Adrenal gland (tissue), 12 donors: ENCODE results near the gene ZNF292. TPM values are rescaled to one million over a fixed set of nuclear protein-coding genes. Genes with fewer than 3 reads are reported as not detected.

Experiments used
- DNase-seq, 7 donors: peaks; one replicate each; pipeline ENCODE4 v3.0.0-alpha.2; 2019 to 2020
- H3K27ac ChIP-seq, 5 donors: fragments of 200-600 bp; sonication (generic) in 4 of 5; 1 replicate in 3 of 5; 2 replicates in 2 of 5; pipeline versions ENCODE4 v1.5.1 to v1.8.0; 2016 to 2020; ENCODE audit warnings: mild to moderate bottlenecking in 1 of 5
- H3K27me3 ChIP-seq: fragments of 200-600 bp; 2 replicates; pipeline ENCODE4 v1.8.0; 2021
- H3K36me3 ChIP-seq, 2 donors: fragments of 200-600 bp; replicated peaks in 1 of 2; 1 replicate in 1 of 2; 2 replicates in 1 of 2; pipeline versions ENCODE4 v1.5.1 to v1.8.0; 2018 to 2022
- H3K4me1 ChIP-seq, 2 donors: fragments of 200-600 bp; replicated peaks in 1 of 2; 1 replicate in 1 of 2; 2 replicates in 1 of 2; pipeline versions ENCODE4 v1.5.1 to v1.8.0; 2018 to 2021
- H3K4me3 ChIP-seq, 4 donors: fragments of 200-600 bp; sonication (generic) in 3 of 4; one replicate each; pipeline ENCODE4 v1.5.1; 2016 to 2018
- H3K9me3 ChIP-seq, 3 donors: fragments of 200-600 bp; sonication (generic) in 1 of 3; replicated peaks in 1 of 3; 1 replicate in 2 of 3; 2 replicates in 1 of 3; pipeline versions ENCODE4 v1.5.1 to v1.8.0; 2016 to 2021
- CTCF ChIP-seq, 6 experiments: fragments of 450-650 bp in 4 of 6; fragments of 200-600 bp in 2 of 6; sonication (generic) in 1 of 6; IDR thresholded peaks; 1 replicate in 5 of 6; 2 replicates in 1 of 6; pipeline versions ENCODE4 v1.5.1 to v1.8.0; 2016 to 2021; ENCODE audit warnings: antibody characterized with exemption in 6 of 6, mild to moderate bottlenecking in 2 of 6, moderate library complexity in 1 of 6
- POLR2A ChIP-seq, 2 donors: fragments of 450-650 bp; IDR thresholded peaks; one replicate each; pipeline ENCODE4 v1.6.1; 2017; ENCODE audit warnings: antibody characterized with exemption in 2 of 2, mild to moderate bottlenecking in 2 of 2, moderate library complexity in 1 of 2
- WGBS, 4 donors: extraction: QIAGEN DNeasy Blood & Tissue Kit in 2 of 4; methylation state at CpG; one replicate each; pipeline versions ENCODE4 v1.1.5 to v1.1.7; 2013 to 2017; 5-methylcytosine and 5-hydroxymethylcytosine counted together
- intact Hi-C, 2 donors: fragments of 100-400 bp; cut with DNase I; formaldehyde crosslinking; loops; one replicate each; pipeline versions ENCODE4 v1.14.1 to v1.15.0; 2022 to 2023
- polyA plus RNA-seq, 3 donors: library from polyadenylated mRNA; stranded (reverse); fragments of 200-250 nt in 2 of 3; fragments of 350-450 nt in 1 of 3; fragmentation: Illumina TruSeq in 1 of 3; extraction: RNeasy Lipid Tissue Mini Kit (QIAGEN cat#74804) in 1 of 3; gene quantifications; one replicate each; pipeline ENCODE4 v1.2.3, GENCODE V29; 2013 to 2014
- total RNA-seq, 9 donors: library from RNA; depleted of rRNA in 4 of 9; stranded (reverse); fragments of >200 nt in 4 of 9; fragments of 120-200 nt in 1 of 9; fragmentation: NEBNext Ultra II Directional in 1 of 9; extraction: Animal tissue kit (Norgen Biotek cat#: 25700) in 1 of 9; gene quantifications; one replicate each; pipeline versions ENCODE4 v1.1.0 to v1.2.4, GENCODE V29; 2013 to 2023
- donor health status: healthy with polysubstance abuse.
- donor health status: Bipolar disorder and iron deficiency.
- donor health status: DM: yes; HTN: yes; CAD: no.
- donor health status: DM: no; HTN: no; CAD: no.
- donor health status: DM: no; HTN: no; CAD: no.
- donor health status: DM: yes; HTN: yes; CAD: no.

Gene ZNF292
- total and polyA plus RNA-seq, 12 donors = 4.8 to 57.2 (median 27.5) TPM

GRCh38 chr6:87222676-87223075, 67.3 kb downstream of the ZNF292 start:
- Histone ChIP-seq H3K27me3 (no peaks in the 10 kb centered on the region), H3K4me1 (no peaks in the 10 kb centered on the region), H3K36me3 (peaks cover 0 to 21% of the 10 kb centered on the region in 2 donors), H3K9me3 (no peaks in the 10 kb centered on the region), H3K4me3 (no peak overlapping the region), H3K27ac (no peak overlapping the region)
- DNase-seq = no peak
- WGBS, 4 donors = 88 to 93% (median 91%) methylated on average over 1 of the region's 1 CpG
- intact Hi-C loops = no loop called here
- TF ChIP-seq POLR2A (IDR thresholded peaks at IDR 0.05) (no peak), CTCF (IDR thresholded peaks at IDR 0.05) (no peak)

GRCh38 chr6:87224971-87225370, 69.6 kb downstream of the ZNF292 start:
- peaks cover 0 to 21% of the 10 kb centered on the region in 2 donors for H3K36me3 ChIP-seq
- intact Hi-C loops = no loop called here

GRCh38 chr6:87225511-87225910, 70.1 kb downstream of the ZNF292 start:
- intact Hi-C loops = no loop called here
- TF ChIP-seq CTCF (IDR thresholded peaks at IDR 0.05) (no peak), POLR2A (IDR thresholded peaks at IDR 0.05) (no peak)
- Histone ChIP-seq H3K4me1 (no peaks in the 10 kb centered on the region), H3K36me3 (peaks cover 0 to 21% of the 10 kb centered on the region in 2 donors), H3K4me3 (no peak overlapping the region), H3K9me3 (no peaks in the 10 kb centered on the region), H3K27me3 (no peaks in the 10 kb centered on the region), H3K27ac (no peak overlapping the region)
- 91 to 92% (median 91%) methylated on average over 2 of the region's 2 CpGs for WGBS, 4 donors
- DNase-seq = no peak

More at GRCh38 chr6:87224971-87225370, 69.6 kb downstream of the ZNF292 start:
- Histone ChIP-seq H3K4me3 (no peak overlapping the region), H3K27me3 (no peaks in the 10 kb centered on the region), H3K27ac (no peak overlapping the region), H3K9me3 (no peaks in the 10 kb centered on the region), H3K4me1 (no peaks in the 10 kb centered on the region)
- 93 to 98% (median 94%) methylated on average over 1 of the region's 1 CpG for WGBS, 4 donors
- DNase-seq = no peak
- TF ChIP-seq POLR2A (IDR thresholded peaks at IDR 0.05) = no peak
- no peak for TF ChIP-seq CTCF (IDR thresholded peaks at IDR 0.05)

- no peak overlapping the region for H3K4me3 ChIP-seq
- no peak overlapping the region for H3K27ac ChIP-seq
- H3K36me3 ChIP-seq = peaks cover 0 to 21% of the 10 kb centered on the region in 2 donors
- no peaks in the 10 kb centered on the region for H3K27me3 ChIP-seq
- intact Hi-C loops = no loop called here
- DNase-seq = no peak
- no peaks in the 10 kb centered on the region for H3K4me1 ChIP-seq
- no peaks in the 10 kb centered on the region for H3K9me3 ChIP-seq
- TF ChIP-seq POLR2A (IDR thresholded peaks at IDR 0.05) = no peak
- TF ChIP-seq CTCF (IDR thresholded peaks at IDR 0.05) = no peak
Observed at GRCh38 chr6:87225937-87226336, 70.6 kb downstream of the ZNF292 start.
